Common myeloid progenitor, CD34-positive (primary cell): Measurements from ENCODE around the gene LSAMP.
"Not testable (repeated sequence)": the region's sequence is repeated elsewhere in the genome, so short reads cannot be mapped to it uniquely, and the experiment has no call there.

Experiments
- CTCF ChIA-PET: fragments of 350-600 bp; sonication (Branson Sonifier 250); formaldehyde crosslinking; loops from one replicate; lab custom pipeline; 2021; ENCODE audit warnings: antibody characterized with exemption; lab: Charles Lee
- POLR2A ChIA-PET: fragments of 350-600 bp; sonication (Branson Sonifier 250); formaldehyde crosslinking; loops from one replicate; lab custom pipeline; 2021; ENCODE audit warnings: antibody characterized with exemption; lab: Charles Lee
- DNase-seq, 3 donors: peaks; one replicate each; pipeline versions ENCODE4 v3.0.0 to v3.0.0-alpha.2; 2013
- H3K27ac ChIP-seq, 2 experiments: 1 replicate in 1 of 2; 2 replicates in 1 of 2; pipeline ENCODE4 v1.7.0; 2013; ENCODE audit warnings: inconsistent platforms in 2 of 2, low read length in 2 of 2, mild to moderate bottlenecking in 2 of 2, low read depth in 1 of 2, moderate library complexity in 1 of 2; ENCODE audit not compliant: severe bottlenecking in 2 of 2, insufficient read depth in 1 of 2, poor library complexity in 1 of 2
- H3K27me3 ChIP-seq, 5 experiments: replicated peaks in 2 of 5; 1 replicate in 3 of 5; 2 replicates in 2 of 5; pipeline versions ENCODE4 v1.6.1 to v1.7.0; 2013; ENCODE audit warnings: low read length in 4 of 5, mild to moderate bottlenecking in 2 of 5, moderate library complexity in 2 of 5, inconsistent platforms in 1 of 5; ENCODE audit not compliant: insufficient read depth in 5 of 5, control insufficient read depth in 4 of 5
- H3K36me3 ChIP-seq, 4 experiments: 1 replicate in 2 of 4; 2 replicates in 2 of 4; pipeline versions ENCODE4 v1.6.1 to v1.7.0; 2013; ENCODE audit warnings: low read length in 3 of 4, control low read depth in 1 of 4, mild to moderate bottlenecking in 1 of 4; ENCODE audit not compliant: control insufficient read depth in 4 of 4, insufficient read depth in 4 of 4
- H3K4me1 ChIP-seq, 4 experiments: 1 replicate in 3 of 4; 2 replicates in 1 of 4; pipeline versions ENCODE4 v1.6.1 to v1.7.1; 2013; ENCODE audit warnings: low read length in 3 of 4, mild to moderate bottlenecking in 3 of 4, control low read depth in 1 of 4, inconsistent platforms in 1 of 4, moderate library complexity in 1 of 4; ENCODE audit not compliant: control insufficient read depth in 4 of 4, insufficient read depth in 4 of 4; ENCODE audit errors: control extremely low read depth in 1 of 4
- H3K4me3 ChIP-seq, 7 experiments: 1 replicate in 4 of 7; 2 replicates in 3 of 7; pipeline versions ENCODE4 v1.5.1 to v1.7.0; 2013; ENCODE audit warnings: mild to moderate bottlenecking in 7 of 7, low read length in 6 of 7, moderate library complexity in 6 of 7, inconsistent platforms in 2 of 7, low read depth in 2 of 7, control low read depth in 1 of 7; ENCODE audit not compliant: insufficient read depth in 4 of 7, control insufficient read depth in 1 of 7; ENCODE audit errors: extremely low read depth in 1 of 7
- H3K9me3 ChIP-seq, 5 experiments: 1 replicate in 4 of 5; 2 replicates in 1 of 5; pipeline versions ENCODE4 v1.6.1 to v1.7.1; 2013; ENCODE audit warnings: low read length in 4 of 5, mild to moderate bottlenecking in 2 of 5, inconsistent platforms in 1 of 5, low read depth in 1 of 5, moderate library complexity in 1 of 5; ENCODE audit not compliant: control insufficient read depth in 4 of 5, insufficient read depth in 2 of 5; ENCODE audit errors: control extremely low read depth in 1 of 5
- WGBS: methylation state at CpG from one replicate; pipeline ENCODE4 v1.1.5; 2013; ENCODE audit not compliant: insufficient coverage; 5-methylcytosine and 5-hydroxymethylcytosine counted together

LSAMP gene

DNA sequence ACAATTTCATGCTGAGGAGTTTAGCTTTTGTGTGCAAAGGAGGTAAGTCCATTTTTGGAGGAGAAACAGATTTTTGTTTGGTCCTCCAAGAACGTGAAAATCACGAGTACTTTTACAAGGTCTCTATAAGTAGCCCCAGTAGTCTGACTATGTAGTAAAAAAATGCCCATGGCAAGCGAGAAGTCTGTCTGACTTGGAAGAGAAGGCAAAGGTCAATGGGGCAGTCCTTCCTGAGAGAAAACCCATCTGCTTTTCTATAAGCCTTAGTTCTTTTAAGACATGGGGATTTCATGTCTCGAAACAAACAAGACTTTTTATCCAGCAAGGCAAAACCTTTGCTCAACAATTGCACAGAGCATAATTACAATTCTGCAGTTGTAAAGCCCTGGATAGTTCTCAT, 638.8 kb downstream of the LSAMP start:
- H3K27me3 ChIP-seq = peaks cover 2 to 9% (median 3%) of the 10 kb centered on the region in 5 experiments
- H3K4me1 ChIP-seq = no peaks in the 10 kb centered on the region
- ChIA-PET POLR2A (no interaction called here), CTCF (no interaction called here)
- no peak for DNase-seq
- H3K4me3 ChIP-seq = no peak overlapping the region
- no peaks in the 10 kb centered on the region for H3K9me3 ChIP-seq
- H3K27ac ChIP-seq = no peak overlapping the region
- 98% methylated on average over 4 of the region's 4 CpGs for WGBS
- no peaks in the 10 kb centered on the region for H3K36me3 ChIP-seq

DNA sequence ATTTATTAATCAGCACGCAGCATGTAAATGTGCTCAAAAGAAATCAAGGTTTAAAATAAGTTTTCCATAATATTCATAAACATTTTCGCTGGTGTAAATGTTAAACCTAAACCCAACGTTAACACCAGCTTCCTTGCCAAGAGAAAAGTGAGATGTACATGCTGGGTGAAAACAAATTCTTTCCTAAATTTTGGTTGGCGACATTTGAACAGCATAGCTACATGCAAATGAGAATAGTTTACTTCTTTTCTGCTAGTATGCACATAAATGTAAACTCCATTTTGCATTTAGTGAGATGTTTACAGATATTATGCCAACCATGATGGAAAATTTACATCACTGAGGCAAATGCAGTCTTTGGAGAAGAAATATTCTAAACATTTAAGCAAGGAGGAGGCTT, 639.8 kb downstream of the LSAMP start:
- Histone ChIP-seq H3K27ac (no peak overlapping the region), H3K4me1 (no peaks in the 10 kb centered on the region)
- CTCF ChIA-PET = interaction anchor here (0.7 kb wide), 1 partner anchor 10 kb away, joined by 3 read pairs; no protein-coding TSS in a partner anchor

DNA sequence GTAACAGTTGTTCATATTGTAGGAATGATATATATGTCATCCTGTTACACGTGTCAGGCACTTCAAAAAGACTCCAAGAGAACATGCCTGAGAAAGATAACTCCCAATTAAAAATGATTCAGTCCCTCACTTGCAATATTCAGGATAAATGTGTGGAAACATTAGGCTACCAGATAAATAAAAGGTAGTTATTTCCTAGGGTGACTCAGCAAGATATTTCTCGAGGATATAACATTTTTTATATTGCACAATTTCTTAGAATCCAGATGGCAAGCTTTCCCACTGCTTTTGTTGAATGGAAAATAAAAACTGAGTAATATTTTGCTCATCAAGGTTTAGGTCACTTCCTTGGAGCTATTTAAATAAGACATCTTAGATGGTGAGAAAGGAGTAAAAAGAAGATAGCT, 640.6 kb downstream of the LSAMP start:
- Histone ChIP-seq H3K9me3 (no peaks in the 10 kb centered on the region), H3K36me3 (no peaks in the 10 kb centered on the region), H3K4me1 (no peaks in the 10 kb centered on the region), H3K27ac (no peak overlapping the region), H3K27me3 (peaks cover 2 to 6% (median 3%) of the 10 kb centered on the region in 5 experiments), H3K4me3 (no peak overlapping the region)
- WGBS = no CpG with 5 or more reads among the region's 2 CpGs
- ChIA-PET POLR2A (no interaction called here), CTCF (interaction anchor here (1.8 kb wide), 1 partner anchor 10 kb away, joined by 7 read pairs; no protein-coding TSS in a partner anchor)
- no peak for DNase-seq

More for the DNA sequence above, 639.8 kb downstream of the LSAMP start:
- peaks cover 2 to 9% (median 3%) of the 10 kb centered on the region in 5 experiments for H3K27me3 ChIP-seq
- 92% methylated on average over 2 of the region's 4 CpGs for WGBS
- no peak for DNase-seq
- POLR2A ChIA-PET = no interaction called here
- no peak overlapping the region for H3K4me3 ChIP-seq
- no peaks in the 10 kb centered on the region for H3K9me3 ChIP-seq
- H3K36me3 ChIP-seq = no peaks in the 10 kb centered on the region

DNA sequence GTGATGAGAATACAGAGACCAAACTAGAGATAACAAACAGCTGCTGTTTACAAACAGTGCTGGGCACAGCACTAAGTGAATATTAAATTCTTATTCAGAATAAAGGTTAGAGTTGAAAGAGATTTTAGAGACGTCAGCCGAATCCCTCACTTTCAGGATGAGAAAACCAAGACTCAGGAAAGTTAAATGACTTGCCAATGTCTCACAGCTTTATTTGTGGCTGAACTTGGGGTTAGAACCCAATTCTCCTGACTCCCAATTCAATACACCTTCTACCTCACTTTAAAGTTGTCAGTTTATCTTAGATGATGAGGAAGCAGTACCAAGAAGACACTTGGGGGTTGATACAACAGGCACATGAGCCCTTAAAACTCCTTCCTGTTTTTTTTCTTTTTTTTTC, 641.1 kb downstream of the LSAMP start:
- 90% methylated on average over 2 of the region's 2 CpGs for WGBS
- DNase-seq = no peak
- Histone ChIP-seq H3K27me3 (peaks cover under 1 to 2% (median 2%) of the 10 kb centered on the region in 5 experiments), H3K27ac (no peak overlapping the region), H3K9me3 (no peaks in the 10 kb centered on the region), H3K4me3 (no peak overlapping the region), H3K4me1 (no peaks in the 10 kb centered on the region), H3K36me3 (no peaks in the 10 kb centered on the region)
- POLR2A ChIA-PET = no interaction called here
- CTCF ChIA-PET = interaction anchor here (1.0 to 1.8 kb wide), 2 partner anchors 11 to 21 kb away, joined by 3 to 7 read pairs; no protein-coding TSS in a partner anchor

DNA sequence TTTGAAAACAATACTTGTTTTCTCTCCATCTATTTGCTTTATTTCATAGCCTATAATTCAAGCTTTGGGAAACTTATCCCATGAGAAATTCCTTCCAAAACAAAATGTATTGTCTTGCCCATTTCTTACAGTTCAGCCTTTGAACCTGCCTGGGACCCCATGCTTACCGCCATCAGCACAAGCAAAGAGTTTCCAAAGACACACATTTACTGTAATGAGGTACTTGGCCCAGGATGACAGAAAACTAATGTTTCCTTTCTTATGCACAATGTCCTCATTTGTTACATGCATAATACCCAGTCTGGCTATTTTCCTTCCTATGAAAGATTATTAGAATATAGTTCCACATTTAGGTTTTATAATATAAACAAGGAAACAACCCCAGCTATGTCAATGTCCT, 641.6 kb downstream of the LSAMP start:
- H3K27ac ChIP-seq = no peak overlapping the region
- no peaks in the 10 kb centered on the region for H3K4me1 ChIP-seq
- ChIA-PET POLR2A (no interaction called here), CTCF (interaction anchor here (0.6 to 1.8 kb wide), 6 partner anchors 10 to 1441 kb away, joined by 3 to 7 read pairs (median 3); no protein-coding TSS in a partner anchor)
- H3K4me3 ChIP-seq = no peak overlapping the region
- no peaks in the 10 kb centered on the region for H3K9me3 ChIP-seq
- no peak for DNase-seq
- peaks cover 0 to 2% (median 2%) of the 10 kb centered on the region in 5 experiments for H3K27me3 ChIP-seq
- WGBS = 100% methylated on average over 1 of the region's 1 CpG
- H3K36me3 ChIP-seq = no peaks in the 10 kb centered on the region

DNA sequence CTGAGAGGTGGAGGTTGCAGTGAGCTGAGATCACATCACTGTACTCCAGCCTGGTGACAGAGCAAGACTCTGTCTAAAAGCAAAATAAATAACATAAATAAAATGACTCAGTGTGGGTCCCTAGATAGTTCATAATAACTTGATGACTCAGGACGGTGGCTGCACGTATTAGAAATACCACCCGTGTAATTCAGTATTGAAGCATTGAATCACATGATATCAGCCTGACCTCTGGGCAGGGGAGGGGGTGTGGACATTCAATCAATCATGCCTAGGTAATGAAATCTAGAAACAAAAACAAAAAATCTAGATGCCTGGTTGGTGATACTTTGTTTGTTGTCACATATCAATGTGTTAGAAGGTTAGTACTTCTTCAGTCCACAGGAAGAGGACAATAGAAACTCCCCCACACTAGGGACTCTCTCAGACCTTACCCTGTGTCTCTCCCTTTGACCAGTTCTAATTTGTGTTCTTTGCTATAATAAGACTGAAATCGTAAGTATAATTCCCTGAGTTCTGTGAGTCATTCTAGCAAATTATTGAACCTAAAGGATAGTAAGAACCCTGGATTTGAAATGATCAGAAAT, 644.7 kb downstream of the LSAMP start:
- peaks cover 0 to 2% (median 0%) of the 10 kb centered on the region in 5 experiments for H3K27me3 ChIP-seq
- no peak for DNase-seq
- H3K4me1 ChIP-seq = no peaks in the 10 kb centered on the region
- ChIA-PET POLR2A (no interaction called here), CTCF (interaction anchor here (1.4 kb wide), 1 partner anchor 12 kb away, joined by 3 read pairs; no protein-coding TSS in a partner anchor)
- H3K4me3 ChIP-seq = no peak overlapping the region
- no peaks in the 10 kb centered on the region for H3K9me3 ChIP-seq
- H3K36me3 ChIP-seq = no peaks in the 10 kb centered on the region
- WGBS = 100% methylated on average over 3 of the region's 4 CpGs
- H3K27ac ChIP-seq = no peak overlapping the region

DNA sequence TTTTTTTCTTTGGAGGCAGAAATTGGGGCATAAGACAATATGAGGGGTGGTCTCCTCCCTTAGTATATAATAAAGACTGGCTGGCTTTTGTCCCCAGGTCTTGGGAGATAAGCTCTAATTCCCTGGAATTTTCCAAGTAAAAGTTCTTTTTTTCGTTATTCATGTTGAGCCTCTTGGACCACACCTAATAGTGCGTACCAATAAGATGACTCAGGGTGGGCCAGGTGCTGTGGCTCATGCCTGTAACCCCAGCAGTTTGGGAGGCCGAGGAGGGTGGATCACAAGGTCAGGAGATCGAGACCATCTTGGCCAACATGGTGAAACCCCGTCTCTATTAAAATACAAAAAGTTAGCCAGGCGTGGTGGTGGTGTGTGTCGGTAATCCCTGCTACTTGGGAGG, 645.2 kb downstream of the LSAMP start:
- 95% methylated on average over 6 of the region's 7 CpGs for WGBS
- H3K27ac ChIP-seq, H3K4me3 ChIP-seq, H3K36me3 ChIP-seq, DNase-seq, H3K4me1 ChIP-seq, H3K9me3 ChIP-seq, H3K27me3 ChIP-seq: not testable (repeated sequence)
- ChIA-PET POLR2A (interaction anchor here (0.6 kb wide), 1 partner anchor 93 kb away, joined by 3 read pairs; no protein-coding TSS in a partner anchor), CTCF (interaction anchor here (1.4 kb wide), 1 partner anchor 13 kb away, joined by 3 read pairs; no protein-coding TSS in a partner anchor)
